T follicular helper cell (primary cell): ENCODE data around the gene DZIP1L.
A peak's percentile ranks its signal among the peaks of the same experiment; 100 is the strongest.
"Not testable (repeated sequence)": the region's sequence is repeated elsewhere in the genome, so short reads cannot be mapped to it uniquely, and the experiment has no call there.

Experiments used
- DNase-seq: peaks from one replicate; pipeline ENCODE4 v3.0.0-alpha.2; 2020; ENCODE audit warnings: low read depth
- total RNA-seq, 2 experiments: gene quantifications; one replicate each; lab custom pipeline; 2026; lab: John Stamatoyannopoulos, UW

DZIP1L gene, protein sequence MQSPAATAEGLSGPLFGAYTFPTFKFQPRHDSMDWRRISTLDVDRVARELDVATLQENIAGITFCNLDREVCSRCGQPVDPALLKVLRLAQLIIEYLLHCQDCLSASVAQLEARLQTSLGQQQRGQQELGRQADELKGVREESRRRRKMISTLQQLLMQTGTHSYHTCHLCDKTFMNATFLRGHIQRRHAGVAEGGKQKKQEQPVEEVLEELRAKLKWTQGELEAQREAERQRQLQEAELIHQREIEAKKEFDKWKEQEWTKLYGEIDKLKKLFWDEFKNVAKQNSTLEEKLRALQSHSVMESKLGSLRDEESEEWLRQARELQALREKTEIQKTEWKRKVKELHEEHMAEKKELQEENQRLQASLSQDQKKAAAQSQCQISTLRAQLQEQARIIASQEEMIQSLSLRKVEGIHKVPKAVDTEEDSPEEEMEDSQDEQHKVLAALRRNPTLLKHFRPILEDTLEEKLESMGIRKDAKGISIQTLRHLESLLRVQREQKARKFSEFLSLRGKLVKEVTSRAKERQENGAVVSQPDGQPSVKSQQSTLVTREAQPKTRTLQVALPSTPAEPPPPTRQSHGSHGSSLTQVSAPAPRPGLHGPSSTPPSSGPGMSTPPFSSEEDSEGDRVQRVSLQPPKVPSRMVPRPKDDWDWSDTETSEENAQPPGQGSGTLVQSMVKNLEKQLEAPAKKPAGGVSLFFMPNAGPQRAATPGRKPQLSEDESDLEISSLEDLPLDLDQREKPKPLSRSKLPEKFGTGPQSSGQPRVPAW
- total RNA-seq, result 0 reads per million in 2 experiments

- DNase-seq, result no peak
Observed at GRCh38 chr3:138114988-138115971, at the start of gene DZIP1L. Gene DZIP1L (minus strand): TSS chr3:138115608. CDS start chr3:138103971, 11,637 bp downstream.

GRCh38 chr3:138165061-138165460 lies 49.7 kb upstream of the DZIP1L start:
- no peak for DNase-seq

- DNase-seq, result no peak
Observed at GRCh38 chr3:138157743-138158142, 42.3 kb upstream of the DZIP1L start.

DNA sequence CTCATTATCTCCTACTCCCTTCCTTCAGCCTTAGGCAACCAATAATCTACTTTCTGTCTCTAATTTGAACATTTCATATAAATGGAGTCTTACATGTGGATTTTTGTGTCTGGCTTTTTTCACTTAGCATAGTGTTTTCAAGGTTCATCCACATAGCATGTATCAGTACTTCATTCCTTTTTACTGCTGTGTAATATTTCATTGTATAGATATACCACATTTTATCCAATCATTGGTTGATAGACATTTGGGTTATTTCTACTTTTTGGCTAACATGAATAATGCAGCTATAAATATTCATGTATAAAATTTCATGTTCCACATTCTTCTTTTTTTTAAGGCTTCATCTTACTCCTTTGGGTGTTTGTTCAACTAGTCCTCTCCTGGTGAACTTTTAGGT lies 39.1 kb upstream of the DZIP1L start:
- DNase-seq, result no peak

- DNase-seq, result no peak
Observed at GRCh38 chr3:138148503-138148902, 33.1 kb upstream of the DZIP1L start.

DNA sequence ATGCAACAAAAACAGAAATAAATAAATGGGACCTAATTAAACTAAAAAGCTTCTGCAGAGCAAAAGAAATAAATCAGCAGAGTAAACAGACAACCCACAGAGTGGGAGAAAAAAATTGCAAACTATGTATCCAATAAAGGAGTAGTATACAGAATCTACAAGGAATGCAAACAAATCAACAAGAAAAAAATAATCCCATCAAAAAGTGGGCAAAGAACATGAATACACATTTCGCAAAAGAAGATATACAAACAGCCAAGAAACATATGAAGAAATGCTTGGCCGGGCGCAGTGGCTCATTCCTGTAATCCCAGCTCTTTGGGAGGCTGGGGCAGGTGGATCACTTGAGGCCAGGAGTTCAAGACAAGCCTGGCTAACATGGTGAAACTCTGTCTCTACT lies 26.8 kb upstream of the DZIP1L start:
- not testable (repeated sequence) for DNase-seq

GRCh38 chr3:138140940-138141339 lies 25.5 kb upstream of the DZIP1L start:
- no peak for DNase-seq

DNA sequence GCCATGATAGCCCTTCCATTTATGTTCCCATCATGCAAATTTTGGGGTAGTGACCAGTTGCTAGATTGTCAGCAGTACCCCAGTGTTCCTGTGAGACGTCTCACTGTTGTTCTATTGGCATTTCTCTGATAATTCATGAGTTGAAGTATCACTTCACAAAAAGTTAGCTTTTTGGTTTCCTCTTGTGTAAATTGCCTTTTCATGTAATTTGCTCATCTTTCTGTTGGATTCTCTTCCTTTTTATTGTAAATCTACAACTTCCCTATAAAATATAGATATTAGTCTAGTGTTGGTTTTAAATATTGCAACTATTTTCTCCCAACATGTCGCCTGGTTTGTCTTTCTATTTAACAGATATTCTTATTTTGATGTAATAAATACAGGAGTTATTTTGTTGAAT lies 24.3 kb upstream of the DZIP1L start:
- no peak for DNase-seq

DNA sequence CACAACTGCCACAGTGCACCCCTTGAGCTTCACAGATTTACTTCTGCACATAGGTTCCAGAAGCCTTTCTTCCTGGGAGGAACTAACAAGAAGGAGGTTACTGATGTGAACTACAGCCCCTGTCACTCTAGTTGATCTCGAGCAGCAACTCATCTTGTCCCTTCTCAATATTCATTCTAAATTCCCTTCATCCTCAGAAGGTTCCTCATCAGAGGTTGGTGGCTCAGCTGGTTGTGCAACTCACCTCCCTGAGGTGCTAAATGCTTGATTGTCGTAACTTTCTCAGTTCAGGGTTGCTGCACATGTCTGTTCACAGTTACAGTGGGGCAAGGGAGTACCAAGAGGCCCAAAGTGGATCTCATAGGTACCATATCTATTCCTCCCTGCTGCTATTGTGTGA lies 22.5 kb upstream of the DZIP1L start:
- DNase-seq, result no peak

DNA sequence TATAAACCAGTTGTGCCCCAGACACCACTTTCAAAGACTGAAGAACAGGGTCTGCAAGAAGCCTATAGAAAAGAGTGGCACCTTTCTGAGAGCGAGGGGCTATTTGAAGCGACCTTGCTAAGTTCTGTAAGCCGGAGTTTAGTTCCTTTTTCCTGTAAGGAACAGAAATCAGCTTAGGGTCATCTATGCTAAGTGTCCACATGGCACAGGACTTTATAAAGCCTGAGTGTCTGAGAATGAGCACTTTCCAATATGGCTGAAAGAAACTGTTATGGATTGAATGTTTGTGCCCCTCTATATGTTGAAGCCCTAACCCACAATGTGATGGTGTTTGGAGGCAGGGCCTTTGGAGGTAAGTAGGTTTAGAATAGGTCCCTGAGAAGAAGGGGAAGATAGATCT lies 20.8 kb upstream of the DZIP1L start:
- no peak for DNase-seq

DNA sequence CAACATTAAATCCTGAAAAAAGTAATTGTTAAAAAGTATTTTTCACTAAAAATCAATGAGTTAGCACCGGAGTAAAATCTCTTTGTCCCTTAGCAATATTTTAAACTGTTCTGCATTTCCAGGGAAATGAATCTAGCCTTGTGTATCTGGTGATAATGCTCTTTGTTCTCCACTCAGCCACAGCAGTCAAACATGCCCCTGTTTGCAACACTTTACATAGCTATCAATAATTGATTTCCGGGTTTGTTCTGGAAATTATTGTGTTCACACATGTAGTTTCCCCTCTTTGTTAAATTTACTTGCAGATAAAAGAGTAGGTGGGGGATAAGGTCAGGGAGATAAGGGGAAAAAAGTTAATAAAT lies 20.4 kb upstream of the DZIP1L start:
- no peak for DNase-seq

DNA sequence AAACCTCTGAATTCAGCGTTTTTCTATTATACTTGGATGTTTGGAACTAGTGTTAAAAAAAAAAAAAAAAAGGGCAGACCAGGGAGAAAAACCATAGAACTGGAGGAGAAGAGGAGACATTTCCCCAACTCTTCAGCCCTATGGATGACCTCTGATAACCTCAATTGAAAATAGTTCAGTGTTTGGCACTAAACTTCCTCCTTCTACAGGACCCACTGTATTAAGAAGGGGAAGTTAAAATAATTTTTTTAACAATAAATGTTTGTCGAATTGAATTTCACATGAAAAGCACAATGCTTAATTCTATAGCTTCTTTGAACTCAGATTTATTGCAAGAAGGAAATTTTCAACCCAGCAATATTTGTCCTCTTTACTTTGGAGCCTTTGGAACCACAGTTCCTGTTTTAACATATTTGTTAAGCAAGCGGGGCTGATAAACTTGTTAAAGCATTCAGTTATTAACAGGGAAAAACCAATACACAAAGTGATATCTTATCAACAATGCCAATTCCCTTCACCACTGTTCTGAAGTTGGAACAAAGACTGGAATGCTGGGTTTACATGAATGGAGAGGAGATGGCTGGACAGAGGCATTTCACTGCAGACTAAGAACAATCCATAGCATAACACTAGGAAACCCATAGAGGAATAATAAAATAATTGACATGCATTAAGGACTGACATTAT lies 19.9 kb upstream of the DZIP1L start:
- no peak for DNase-seq

DNA sequence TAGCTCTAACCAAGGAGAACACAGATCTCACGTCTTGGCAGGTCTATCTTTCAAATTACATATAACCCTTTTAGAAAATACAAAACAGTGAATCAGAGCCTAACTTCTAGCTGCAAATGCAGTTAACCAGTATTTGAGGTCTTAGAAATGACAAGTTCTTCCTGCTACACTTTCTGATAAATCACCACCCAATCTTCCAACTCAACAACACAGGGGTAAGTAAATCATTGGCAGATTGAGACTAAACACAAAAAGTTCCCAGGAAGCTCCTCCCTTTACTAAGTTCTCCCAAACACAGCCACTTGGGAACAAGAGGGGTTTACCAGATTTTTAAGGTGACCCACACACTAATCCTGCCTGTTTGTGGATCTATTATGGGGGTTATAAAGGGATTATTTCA lies 16.8 kb upstream of the DZIP1L start, which contains the start of gene A4GNT:
TSS of gene A4GNT (minus strand) at position 152 of the 400 bp plus-strand sequence. CDS start 1,134 bp downstream, outside the sequence.
- no peak for DNase-seq

GRCh38 chr3:138127636-138128365 lies 12.4 kb upstream of the DZIP1L start:
- no peak for DNase-seq

DNA sequence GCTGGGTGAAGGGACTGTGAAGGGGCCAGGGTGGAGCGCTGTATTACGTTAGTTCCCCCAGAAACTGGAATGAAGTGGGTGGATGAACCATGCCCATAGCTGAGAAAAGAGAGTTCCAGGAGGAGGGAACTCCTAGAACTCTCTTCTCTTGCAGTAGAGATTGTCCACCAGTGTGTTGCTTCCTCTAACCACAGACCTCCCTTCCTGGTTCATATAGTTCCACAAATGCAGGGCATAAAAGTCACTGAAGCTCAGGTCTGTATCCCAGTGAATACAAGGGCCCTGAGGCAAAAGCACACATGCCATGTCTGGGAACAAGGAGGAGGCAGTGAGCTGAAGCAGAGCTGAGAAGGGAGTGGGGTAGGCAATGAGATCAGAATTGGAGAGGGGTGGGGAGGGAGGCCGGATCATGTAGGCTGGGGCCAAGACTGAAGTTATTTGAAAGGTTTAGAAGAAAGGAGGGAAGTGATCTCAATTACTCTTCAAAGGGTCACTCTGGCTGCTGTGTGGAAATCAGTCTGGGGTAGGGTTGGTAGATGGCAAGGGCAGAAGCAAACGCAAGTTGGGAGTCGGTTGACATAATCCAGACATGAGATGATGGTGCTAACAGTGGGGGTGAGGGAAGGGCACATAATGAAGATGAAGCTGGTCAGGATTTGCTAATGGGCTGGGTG lies 10.3 kb upstream of the DZIP1L start:
- DNase-seq, result no peak

DNA sequence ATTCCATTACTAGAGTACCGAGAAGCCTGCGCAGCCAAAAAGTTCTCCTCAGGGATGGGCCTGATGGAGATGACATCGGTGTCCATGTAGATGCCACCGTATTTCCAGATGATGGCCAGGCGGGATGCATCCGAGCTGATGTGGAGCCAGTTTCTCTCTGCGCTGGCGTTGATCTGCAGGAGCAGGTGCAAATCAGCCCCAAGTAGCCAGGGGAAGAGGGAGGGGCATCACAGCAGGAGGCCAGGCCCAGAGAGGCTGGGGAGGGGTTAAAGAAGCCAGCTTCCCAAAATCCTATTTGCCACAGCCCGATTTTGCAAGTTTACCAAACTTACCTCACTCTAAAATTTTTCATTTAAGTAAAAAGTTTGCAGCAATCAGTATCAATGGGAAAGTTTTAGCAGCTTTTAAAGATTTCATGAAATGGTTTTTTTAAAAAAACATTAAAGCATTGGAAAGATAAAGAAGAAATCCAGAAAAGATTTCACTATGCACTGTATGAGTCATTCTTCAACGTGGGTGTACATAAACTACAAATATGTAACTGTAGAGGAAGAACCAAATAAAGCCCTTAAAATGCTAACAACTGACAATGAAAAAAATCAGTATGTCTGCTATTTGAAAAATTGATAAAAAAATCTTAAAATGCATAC lies 9.4 kb upstream of the DZIP1L start:
- no peak for DNase-seq

GRCh38 chr3:138124188-138124587 lies 8.8 kb upstream of the DZIP1L start:
- DNase-seq, result no peak

DNA sequence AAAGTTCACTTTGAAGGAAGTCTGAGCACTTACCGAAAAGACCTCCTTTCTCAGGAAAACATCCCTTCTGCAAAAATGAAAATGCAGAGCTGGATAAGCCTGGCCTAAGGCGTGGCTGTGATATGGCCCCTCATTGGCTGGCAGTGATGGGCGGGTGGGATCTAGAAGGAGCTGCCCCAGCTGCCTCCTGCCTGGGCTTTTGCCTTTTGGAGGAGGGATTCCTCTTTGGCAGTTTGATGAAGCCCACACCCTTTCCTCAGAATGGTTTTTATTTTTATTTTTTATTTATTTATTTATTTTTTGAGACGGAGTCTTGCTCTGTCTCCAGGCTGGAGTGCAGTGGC lies 4.0 kb upstream of the DZIP1L start:
- DNase-seq, result no peak

DNA sequence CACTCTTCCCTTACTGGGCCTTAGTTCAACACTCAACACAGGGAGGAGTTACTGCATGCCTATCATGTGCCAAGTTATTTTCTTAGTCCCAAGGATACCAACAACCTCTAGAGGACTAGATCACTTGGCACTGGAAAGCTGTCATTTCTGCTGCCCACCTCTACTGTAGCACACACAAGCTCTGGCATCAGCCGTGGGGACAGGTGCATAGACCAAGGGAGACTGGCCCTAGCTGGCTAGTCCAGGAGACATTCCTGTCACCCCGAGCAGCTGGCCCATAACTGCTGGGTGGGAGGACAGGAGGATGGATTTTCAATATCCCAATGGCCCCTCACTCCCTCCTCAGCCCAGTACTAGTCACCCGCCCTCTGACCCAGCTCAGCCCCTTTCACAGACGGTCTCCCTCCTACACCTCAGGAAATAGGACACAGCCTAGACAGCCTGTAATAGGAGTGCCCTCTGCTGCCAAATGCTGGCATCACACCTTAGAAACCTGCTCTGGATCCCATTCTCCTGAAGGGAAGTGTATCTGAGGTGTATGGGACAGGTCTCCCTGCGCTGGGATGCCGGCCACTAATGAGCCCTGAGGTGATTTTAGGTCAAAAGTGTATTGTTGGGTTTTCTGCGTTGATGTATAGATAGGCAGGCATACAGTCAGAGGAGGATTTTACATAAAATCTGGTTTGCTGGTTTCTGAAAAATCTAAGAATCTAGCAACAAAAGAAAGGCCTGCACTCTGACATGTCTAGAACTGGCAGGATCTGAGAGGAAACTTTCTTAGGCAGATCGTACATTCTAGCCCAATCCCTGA lies 3.4 kb upstream of the DZIP1L start:
- peak; percentile 18 for DNase-seq
